Right lobe of liver (tissue), 6 donors: ENCODE results near the gene TMEM129. TPM values are rescaled to one million over a fixed set of nuclear protein-coding genes. Genes with fewer than 3 reads are reported as not detected.

Source experiments
- ATAC-seq, 4 donors: fragments of 200-7000 bp; cut with Tn5 transposase; one replicate each; pipeline ENCODE4 v1.9.1; 2020; ENCODE audit warnings: mild to moderate bottlenecking in 4 of 4, moderate library complexity in 4 of 4
- DNase-seq, 3 donors: peaks; one replicate each; pipeline ENCODE4 v3.0.0-alpha.2; 2020
- H3K27ac ChIP-seq, 3 donors: fragments of 200-600 bp; one replicate each; pipeline ENCODE4 v1.8.0; 2022
- H3K27me3 ChIP-seq, 2 donors: fragments of 200-600 bp; one replicate each; pipeline ENCODE4 v1.8.0; 2022
- H3K36me3 ChIP-seq, 4 donors: fragments of 200-600 bp; sonication (generic) in 1 of 4; one replicate each; pipeline versions ENCODE4 v1.5.1 to v1.8.0; 2017 to 2022; ENCODE audit warnings: control low read depth in 1 of 4
- H3K4me1 ChIP-seq, 4 donors: fragments of 200-600 bp; sonication (generic) in 1 of 4; one replicate each; pipeline versions ENCODE4 v1.5.1 to v1.8.0; 2017 to 2022; ENCODE audit warnings: control low read depth in 1 of 4
- H3K4me3 ChIP-seq, 3 donors: fragments of 200-600 bp; one replicate each; pipeline ENCODE4 v1.8.0; 2022
- H3K9me3 ChIP-seq, 4 donors: fragments of 200-600 bp; sonication (generic) in 1 of 4; one replicate each; pipeline versions ENCODE4 v1.5.1 to v1.8.0; 2017 to 2022; ENCODE audit warnings: control low read depth in 1 of 4
- CTCF ChIP-seq, 4 donors: fragments of 200-600 bp in 3 of 4; fragments of 450-650 bp in 1 of 4; IDR thresholded peaks; one replicate each; pipeline versions ENCODE4 v1.5.1 to v1.8.0; 2016 to 2022; ENCODE audit warnings: antibody characterized with exemption in 4 of 4, mild to moderate bottlenecking in 2 of 4
- POLR2A ChIP-seq: fragments of 450-650 bp; IDR thresholded peaks from one replicate; pipeline ENCODE4 v1.6.1; 2017; ENCODE audit warnings: antibody characterized with exemption, mild to moderate bottlenecking
- WGBS: methylation state at CpG from one replicate; pipeline ENCODE4 v1.1.6; 2018; ENCODE audit warnings: low coverage, low lambda C conversion rate; ENCODE audit not compliant: insufficient coverage; ENCODE audit errors: missing lambda C conversion rate; 5-methylcytosine and 5-hydroxymethylcytosine counted together
- intact Hi-C, 2 donors: fragments of 100-400 bp; cut with DNase I; formaldehyde crosslinking; loops; one replicate each; pipeline versions ENCODE4 v1.11.2 to v1.14.1; 2022
- total RNA-seq, 6 experiments: library from RNA; depleted of rRNA in 2 of 6; stranded (reverse); fragments of >200 nt in 2 of 6; fragmentation: NEBNext Ultra II Directional in 3 of 6; extraction: Animal tissue kit (Norgen Biotek cat#: 25700) in 3 of 6; gene quantifications; one replicate each; pipeline versions ENCODE4 v1.1.0 to v1.2.4, GENCODE V29; 2016 to 2023
- donor health status: DM: no; HTN: yes; CAD: no.
- donor health status: DM: no; HTN: no; CAD: no.
- donor health status: DM: no; HTN: no; CAD: no.
- donor health status: DM: no; HTN: yes; CAD: no.
- donor health status: DM: no; HTN: yes; CAD: no.

The TMEM129 gene
- total RNA-seq, 6 experiments from 2014 or later: 13.8 to 51.0 (median 25.4) TPM

DNA sequence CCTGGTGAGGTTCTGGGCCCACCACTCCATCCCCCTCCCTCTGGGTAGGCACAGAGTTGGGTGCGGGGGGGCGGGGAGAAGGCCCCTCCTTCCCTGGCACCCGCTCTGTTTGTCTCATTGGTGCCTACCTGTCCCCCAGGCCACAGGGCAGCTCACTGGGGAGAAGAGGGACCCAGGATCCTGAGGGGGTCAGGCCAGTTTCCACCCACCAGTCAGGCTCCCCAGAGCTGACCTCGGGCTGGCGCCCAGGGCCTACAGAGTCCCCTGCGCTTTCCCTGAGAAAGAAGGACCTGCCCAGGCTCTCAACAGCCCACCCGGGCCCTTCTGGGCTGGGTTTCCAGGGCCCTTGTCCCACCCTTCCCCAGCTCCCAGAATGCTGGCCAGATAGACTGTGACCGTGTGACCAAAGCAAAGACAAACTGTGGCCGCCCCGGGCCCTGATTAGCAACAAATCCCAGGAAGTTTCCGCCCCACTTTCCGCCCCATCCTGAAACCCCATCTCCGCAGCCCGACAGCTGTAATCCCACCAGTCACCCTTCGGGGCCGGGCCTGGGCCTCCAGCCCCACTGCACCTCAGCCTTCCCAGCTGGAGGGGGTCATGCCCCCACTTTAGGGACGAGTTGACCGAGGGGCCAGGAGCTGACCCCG, 38.2 kb upstream of the TMEM129 start:
- DNase-seq: no peak
- intact Hi-C loops: loop anchor here in 1 of 2 donors (10.0 kb wide), 1 partner anchor 136 kb away; no protein-coding TSS in a partner anchor
- no peaks in the 10 kb centered on the region for H3K36me3 ChIP-seq
- H3K27ac ChIP-seq: no peak overlapping the region
- H3K4me1 ChIP-seq: peaks cover 0 to 8% (median 2%) of the 10 kb centered on the region in 4 donors
- 52% methylated on average over 7 of the region's 19 CpGs for WGBS
- no peaks in the 10 kb centered on the region for H3K27me3 ChIP-seq
- H3K4me3 ChIP-seq: no peak overlapping the region
- peak in 1 of 4 donors; percentile 5 for ATAC-seq
- H3K9me3 ChIP-seq: no peaks in the 10 kb centered on the region
- TF ChIP-seq CTCF (IDR thresholded peaks at IDR 0.05): no peak
- no peak for TF ChIP-seq POLR2A

- Histone ChIP-seq H3K27ac (no peak overlapping the region), H3K4me1 (peaks cover 0 to 5% (median 0%) of the 10 kb centered on the region in 4 donors), H3K36me3 (no peaks in the 10 kb centered on the region), H3K27me3 (no peaks in the 10 kb centered on the region), H3K4me3 (no peak overlapping the region), H3K9me3 (no peaks in the 10 kb centered on the region)
- no peak for DNase-seq
- 80% methylated on average over 1 of the region's 27 CpGs for WGBS
- TF ChIP-seq POLR2A: no peak
- no peak for TF ChIP-seq CTCF (IDR thresholded peaks at IDR 0.05)
- intact Hi-C loops: loop anchor here in 1 of 2 donors (10.0 kb wide), 1 partner anchor 136 kb away; no protein-coding TSS in a partner anchor
- no peak for ATAC-seq
These were observed 37.4 kb upstream of the TMEM129 start for GRCh38 chr4:1758306-1759121.

DNA sequence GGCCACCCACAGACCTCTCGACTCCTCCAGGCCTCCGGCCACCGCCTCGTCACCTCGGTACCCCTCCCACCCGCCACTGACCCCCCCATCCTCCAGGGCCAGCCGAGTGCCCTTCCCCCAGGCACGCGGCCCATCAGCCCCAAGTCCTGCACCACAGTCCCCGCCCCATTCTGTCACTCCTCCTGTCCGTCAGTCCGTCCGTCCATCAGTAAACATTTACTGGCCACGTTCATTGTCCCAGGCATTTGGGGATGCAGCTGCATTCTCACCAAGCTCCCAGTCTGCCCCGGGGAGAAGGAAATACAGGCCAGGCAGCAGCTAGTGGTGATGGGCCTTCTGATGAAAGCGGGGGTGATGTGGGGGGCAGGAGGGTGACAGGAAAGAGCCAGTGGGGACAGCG, 36.7 kb upstream of the TMEM129 start:
- Histone ChIP-seq H3K36me3 (no peaks in the 10 kb centered on the region), H3K4me1 (no peaks in the 10 kb centered on the region), H3K9me3 (no peaks in the 10 kb centered on the region), H3K4me3 (no peak overlapping the region), H3K27me3 (no peaks in the 10 kb centered on the region), H3K27ac (no peak overlapping the region)
- ATAC-seq (no peak), DNase-seq (no peak)
- 71% methylated on average over 16 of the region's 17 CpGs for WGBS
- no peak for TF ChIP-seq POLR2A
- intact Hi-C loops: loop anchor here in 1 of 2 donors (10.0 kb wide), 1 partner anchor 137 kb away; no protein-coding TSS in a partner anchor

DNA sequence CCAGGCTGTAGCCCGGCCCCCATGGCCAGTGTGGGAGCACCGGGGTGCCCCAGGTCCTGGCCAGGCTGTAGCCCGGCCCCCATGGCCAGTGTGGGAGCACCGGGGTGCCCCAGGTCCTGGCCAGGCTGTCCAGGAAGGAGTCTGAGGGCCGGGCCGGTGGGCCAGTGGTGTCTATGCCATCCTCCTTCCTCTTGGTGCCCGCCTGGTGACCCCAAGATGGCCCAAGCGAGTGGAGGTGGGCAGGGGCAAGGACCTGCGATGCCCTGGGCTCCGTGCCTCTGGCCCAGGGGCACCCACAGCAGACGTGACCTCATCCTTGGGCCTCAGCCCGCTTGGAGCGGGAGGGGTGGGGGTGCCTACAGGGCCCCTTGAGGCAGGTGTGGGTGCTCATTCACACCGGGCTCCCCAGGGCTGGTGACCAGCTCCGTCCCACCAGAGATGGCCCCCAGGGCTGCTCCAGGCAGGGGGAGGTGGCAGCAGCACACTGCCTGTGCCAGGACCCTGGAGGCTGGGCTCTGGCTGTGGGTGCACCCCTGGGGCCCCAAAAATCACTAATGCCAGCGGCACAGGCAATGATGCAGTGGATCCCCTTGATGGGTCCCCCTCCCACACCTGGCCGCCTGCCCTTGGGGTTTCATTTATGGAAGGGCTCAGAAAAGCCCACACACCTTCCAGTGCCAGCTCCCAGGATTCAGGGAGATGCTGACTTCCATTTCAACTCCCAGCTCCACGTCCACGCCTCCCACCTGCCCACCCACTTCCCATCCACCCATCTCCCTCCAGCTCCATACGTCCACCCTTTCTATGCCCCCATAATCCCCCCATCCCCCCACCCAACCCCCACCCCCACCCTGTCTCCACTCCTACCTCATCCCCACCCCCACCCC, 36.0 kb upstream of the TMEM129 start:
- 69% methylated on average over 8 of the region's 20 CpGs for WGBS
- TF ChIP-seq POLR2A (no peak), CTCF (IDR thresholded peaks at IDR 0.05) (no peak)

More for the DNA sequence above, 36.0 kb upstream of the TMEM129 start:
- ATAC-seq (no peak), DNase-seq (no peak)
- Histone ChIP-seq H3K4me3 (no peak overlapping the region), H3K4me1 (no peaks in the 10 kb centered on the region), H3K27me3 (no peaks in the 10 kb centered on the region), H3K27ac (no peak overlapping the region), H3K36me3 (no peaks in the 10 kb centered on the region), H3K9me3 (no peaks in the 10 kb centered on the region)
- intact Hi-C loops: loop anchor here in 1 of 2 donors (10.0 kb wide), 1 partner anchor 138 kb away; no protein-coding TSS in a partner anchor
